A549 (cell line): ENCODE results near the gene NCBP2. TPM values are rescaled to one million over a fixed set of nuclear protein-coding genes. Genes with fewer than 3 reads are reported as not detected.

Experiments
- ATAC-seq, 2 experiments: fragments of 200-7000 bp in 1 of 2; fragments of >200 bp in 1 of 2; cut with Nextera tagmentation in 1 of 2; cut with Tn5 transposase in 1 of 2; 3 replicates each; pipeline versions ENCODE4 v1.8.0 to v1.9.1; 2018 to 2020; ENCODE audit warnings: mild to moderate bottlenecking in 1 of 2, moderate library complexity in 1 of 2
- CTCF ChIA-PET: fragments of 300-600 bp; sonication (Branson Sonifier 250); formaldehyde crosslinking; extraction: SDS; loops from one replicate; lab custom pipeline; 2021; ENCODE audit warnings: antibody characterized with exemption, inconsistent platforms; lab: Yijun Ruan, JAX
- POLR2A ChIA-PET: fragments of 350-600 bp; formaldehyde crosslinking; extraction: SDS; loops from one replicate; lab custom pipeline; 2021; ENCODE audit warnings: antibody characterized with exemption, inconsistent platforms; lab: Yijun Ruan, JAX
- DNase-seq, 2 experiments: peaks; one replicate each; pipeline versions ENCODE4 v3.0.0 to v3.0.0-alpha.2; 2011 to 2016; ENCODE audit warnings: low read depth in 1 of 2, low spot score in 1 of 2
- FAIRE-seq: peaks from 2 replicates; lab custom pipeline; 2011; peaks lifted over from hg19 to GRCh38; lab: Jason Lieb, UNC
- H3K27ac ChIP-seq, 2 experiments: fragments of >200 bp; sonication (Bioruptor Twin); formaldehyde crosslinking; 3 replicates each; pipeline ENCODE4 v1.5.1; 2016 to 2017
- H3K4me1 ChIP-seq: fragments of >200 bp; sonication (Bioruptor Twin); formaldehyde crosslinking; 3 replicates; pipeline ENCODE4 v1.6.1; 2016
- H3K4me2 ChIP-seq: fragments of >200 bp; sonication (Bioruptor Twin); formaldehyde crosslinking; 3 replicates; pipeline ENCODE4 v1.6.1; 2016
- H3K4me3 ChIP-seq: fragments of >200 bp; sonication (Bioruptor Twin); formaldehyde crosslinking; 3 replicates; pipeline ENCODE4 v1.5.1; 2016
- H3K9me3 ChIP-seq: fragments of >200 bp; sonication (Bioruptor Twin); formaldehyde crosslinking; 3 replicates; pipeline ENCODE4 v1.6.1; 2016
- BHLHE40 ChIP-seq: IDR thresholded peaks from 2 replicates; pipeline ENCODE4 v1.6.1; 2012; ENCODE audit warnings: low read depth, low read length, inconsistent platforms
- CBX8 ChIP-seq: fragments of 200-600 bp; sonication (generic); IDR thresholded peaks from 2 replicates; pipeline ENCODE4 v1.6.1; 2016
- CHD4 ChIP-seq: fragments of 200-600 bp; sonication (generic); IDR thresholded peaks from 2 replicates; pipeline ENCODE4 v1.6.1; 2016; ENCODE audit warnings: antibody characterized with exemption, mild to moderate bottlenecking, borderline replicate concordance
- EHF ChIP-seq: fragments of 250-450 bp; sonication (Bioruptor Pico); IDR thresholded peaks from 2 replicates; pipeline ENCODE4 v1.5.0; 2020; ENCODE audit warnings: mild to moderate bottlenecking
- ELK1 ChIP-seq: fragments of 150-350 bp; IDR thresholded peaks from 2 replicates; pipeline ENCODE4 v1.6.1; 2014; ENCODE audit warnings: low read depth, mild to moderate bottlenecking, low read length
- FOSB ChIP-seq: fragments of 250-450 bp; sonication (Bioruptor Pico); IDR thresholded peaks from 2 replicates; pipeline ENCODE4 v1.5.0; 2020; ENCODE audit warnings: mild to moderate bottlenecking, moderate library complexity
- FOSL2 ChIP-seq, 2 experiments: fragments of 450-650 bp in 1 of 2; fragments of >200 bp in 1 of 2; sonication (Bioruptor Twin) in 1 of 2; formaldehyde crosslinking; IDR thresholded peaks; 2 replicates each; pipeline versions ENCODE4 v1.5.0 to v1.6.1; 2016 to 2020; ENCODE audit warnings: mild to moderate bottlenecking in 1 of 2, moderate library complexity in 1 of 2
- FOXS1 ChIP-seq: fragments of 250-450 bp; sonication (Bioruptor Pico); IDR thresholded peaks from 2 replicates; pipeline ENCODE4 v1.5.0; 2020; ENCODE audit warnings: mild to moderate bottlenecking, moderate library complexity
- HES2 ChIP-seq: fragments of >200 bp; sonication (Bioruptor Twin); formaldehyde crosslinking; IDR thresholded peaks from 2 replicates; pipeline ENCODE4 v1.6.1; 2016
- HEYL ChIP-seq: fragments of 250-450 bp; sonication (Bioruptor Pico); IDR thresholded peaks from 2 replicates; pipeline ENCODE4 v1.8.0; 2021; ENCODE audit warnings: mild to moderate bottlenecking, moderate library complexity
- KDM1A ChIP-seq: fragments of 200-600 bp; sonication (generic); IDR thresholded peaks from 2 replicates; pipeline ENCODE4 v1.6.1; 2016; ENCODE audit warnings: low read depth, mild to moderate bottlenecking
- KDM5A ChIP-seq: fragments of 200-600 bp; sonication (generic); IDR thresholded peaks from 2 replicates; pipeline ENCODE4 v1.6.1; 2016; ENCODE audit warnings: antibody characterized with exemption, mild to moderate bottlenecking
- MAZ ChIP-seq: fragments of 150-350 bp; IDR thresholded peaks from 2 replicates; pipeline ENCODE4 v1.6.1; 2014; ENCODE audit warnings: antibody characterized with exemption, low read depth, low read length, borderline replicate concordance
- NFE2L2 ChIP-seq: fragments of 150-350 bp; conservative IDR thresholded peaks from 2 replicates; pipeline ENCODE4 v1.6.1; 2014; ENCODE audit warnings: low read length
- POLR2AphosphoS2 ChIP-seq: conservative IDR thresholded peaks from 2 replicates; pipeline ENCODE4 v1.6.1; 2012; ENCODE audit warnings: low read length, improper control_type of control experiment, inconsistent platforms
- SREBF2 ChIP-seq: fragments of 450-650 bp; IDR thresholded peaks from 2 replicates; pipeline ENCODE4 v1.6.1; 2014; ENCODE audit warnings: mild to moderate bottlenecking, moderate library complexity
- TP53 ChIP-seq: fragments of 250-450 bp; sonication (Bioruptor Pico); IDR thresholded peaks from 2 replicates; pipeline ENCODE4 v1.5.0; 2021; ENCODE audit warnings: mild to moderate bottlenecking, moderate library complexity
- ZC3H11A ChIP-seq: fragments of 450-650 bp; IDR thresholded peaks from 2 replicates; pipeline ENCODE4 v1.6.1; 2014; ENCODE audit warnings: antibody characterized with exemption, mild to moderate bottlenecking
- WGBS: methylation state at CpG from one replicate; pipeline ENCODE4 v1.1.6; 2017; ENCODE audit errors: missing lambda C conversion rate; 5-methylcytosine and 5-hydroxymethylcytosine counted together
- polyA plus RNA-seq, 4 experiments: library from polyadenylated mRNA; depleted of rRNA in 3 of 4; stranded (reverse); fragments of >200 nt; fragmentation: RNase III in 1 of 4; extraction: RNeasy Plus Mini Kit Qiagen cat#74134 plus additional on column Dnase treatment in 1 of 4; gene quantifications; 2 replicates in 3 of 4; 3 replicates in 1 of 4; pipeline ENCODE4 v1.2.3, GENCODE V29; 2011 to 2017
- TF ChIP-seq, protein P1 (sequence below): IDR thresholded peaks from 2 replicates; pipeline ENCODE4 v1.6.1; 2012

NCBP2 gene
- polyA plus RNA-seq, 2 of the 4 experiments (the other 2 are of a cell fraction): 63.6 to 68.0 TPM

GRCh38 chr3:196971094-196971698, 28.9 kb upstream of the NCBP2 start:
- H3K9me3 ChIP-seq: no peaks in the 10 kb centered on the region; the same call in 2 of the 3 replicates
- 60% methylated on average over 7 of the region's 7 CpGs for WGBS
- no peak for FAIRE-seq
- POLR2A ChIA-PET: interaction anchor here (0.5 to 0.6 kb wide), 2 partner anchors 32 to 441 kb away, joined by 3 to 4 read pairs; no protein-coding TSS in a partner anchor
- TF ChIP-seq EHF (CRISPR knock-in tag) (no peak), ELK1 (no peak), FOSB (CRISPR knock-in tag) (no peak), TP53 (CRISPR knock-in tag) (no peak), HEYL (CRISPR knock-in tag) (no peak), POLR2AphosphoS2 (no peak), HES2 (no peak), ZC3H11A (no peak), FOSL2 (IDR thresholded peaks at IDR 0.05) (no peak), FOSL2 (CRISPR knock-in tag; IDR thresholded peaks at IDR 0.05) (no peak), KDM1A (no peak), SREBF2 (no peak), KDM5A (no peak)
- TF ChIP-seq, all 56 proteins: peak for 0
- Histone ChIP-seq H3K4me3 (no peak overlapping the region), H3K4me1 (no peaks in the 10 kb centered on the region), H3K27ac (no peak overlapping the region), H3K4me2 (no peak overlapping the region)
- DNase-seq: no peak
- ATAC-seq: no peak
- CTCF ChIA-PET: interaction anchor here (1.0 to 2.3 kb wide), 4 partner anchors 8 to 363 kb away, joined by 6 to 17 read pairs (median 9); no protein-coding TSS in a partner anchor

GRCh38 chr3:196970547-196971093, 28.3 kb upstream of the NCBP2 start:
- Histone ChIP-seq H3K4me1 (no peaks in the 10 kb centered on the region), H3K27ac (no peak overlapping the region)
- no peak for TF ChIP-seq CHD4
- no peak for TF ChIP-seq CBX8
- TF ChIP-seq, protein P1, sequence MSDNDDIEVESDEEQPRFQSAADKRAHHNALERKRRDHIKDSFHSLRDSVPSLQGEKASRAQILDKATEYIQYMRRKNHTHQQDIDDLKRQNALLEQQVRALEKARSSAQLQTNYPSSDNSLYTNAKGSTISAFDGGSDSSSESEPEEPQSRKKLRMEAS: no peak
- TF ChIP-seq BHLHE40: no peak
- no peak for TF ChIP-seq EHF (CRISPR knock-in tag)
- TF ChIP-seq KDM1A: no peak
- no peak for TF ChIP-seq NFE2L2
- TF ChIP-seq FOXS1 (CRISPR knock-in tag): no peak
- no peak for TF ChIP-seq MAZ
- TF ChIP-seq POLR2AphosphoS2: no peak
- TF ChIP-seq, all 56 proteins: peak for 0
- Histone ChIP-seq H3K9me3 (no peaks in the 10 kb centered on the region; the same call in 2 of the 3 replicates), H3K4me3 (no peak overlapping the region), H3K4me2 (peak overlapping the region; percentile 91; the same call in 1 of the 3 replicates)
- FAIRE-seq (no peak), DNase-seq (no peak), ATAC-seq (no peak)
- WGBS: 70% methylated on average over 15 of the region's 15 CpGs
- ChIA-PET POLR2A (interaction anchor here (0.5 kb wide), 1 partner anchor 32 kb away, joined by 3 read pairs; no protein-coding TSS in a partner anchor), CTCF (interaction anchor here (1.0 to 2.3 kb wide), 8 partner anchors 9 to 442 kb away, joined by 3 to 17 read pairs (median 6); no protein-coding TSS in a partner anchor)
